ENCODE results near the gene HIBADH.

- TF ChIP-seq CTCF (optimal IDR thresholded peaks at IDR 0.05 in 1 of 3, IDR thresholded peaks at IDR 0.05 in 1 of 3, conservative IDR thresholded peaks at IDR 0.05 in 1 of 3; ENCODE audit: extremely low read depth in 1 of 3, insufficient read depth in 2 of 3, low read length in 3 of 3) = no peak
- no peak for TF ChIP-seq EZH2 (IDR thresholded peaks at IDR 0.05; ENCODE audit: low read length)
Measured at GRCh38 chr7:27519793-27520469, 142.8 kb downstream of the HIBADH start.
